ENCODE measurements around the gene ITPR3.
"Not testable (repeated sequence)": the region's sequence is repeated elsewhere in the genome, so short reads cannot be mapped to it uniquely, and the experiment has no call there.

Gene ITPR3

DNA sequence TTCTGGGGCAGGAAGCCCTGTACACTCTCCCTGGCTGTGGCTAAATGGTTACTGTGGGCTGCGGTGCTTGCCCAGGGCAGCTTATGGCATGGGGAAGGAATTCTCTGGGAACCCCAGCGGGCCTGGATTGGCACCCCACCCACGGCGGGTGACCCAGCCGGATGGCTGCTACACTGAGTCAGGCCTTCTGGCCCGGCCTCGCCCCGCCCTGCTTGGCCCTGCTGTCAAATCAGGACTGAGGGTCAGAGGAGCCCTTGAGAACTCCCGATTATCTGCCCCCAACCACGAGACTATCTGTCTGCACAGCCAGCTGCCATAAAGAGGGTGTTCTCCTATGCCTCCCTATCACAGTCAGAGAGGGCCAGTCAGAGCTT, 7.3 kb upstream of the ITPR3 start:
- no peak for DNase-seq

DNA sequence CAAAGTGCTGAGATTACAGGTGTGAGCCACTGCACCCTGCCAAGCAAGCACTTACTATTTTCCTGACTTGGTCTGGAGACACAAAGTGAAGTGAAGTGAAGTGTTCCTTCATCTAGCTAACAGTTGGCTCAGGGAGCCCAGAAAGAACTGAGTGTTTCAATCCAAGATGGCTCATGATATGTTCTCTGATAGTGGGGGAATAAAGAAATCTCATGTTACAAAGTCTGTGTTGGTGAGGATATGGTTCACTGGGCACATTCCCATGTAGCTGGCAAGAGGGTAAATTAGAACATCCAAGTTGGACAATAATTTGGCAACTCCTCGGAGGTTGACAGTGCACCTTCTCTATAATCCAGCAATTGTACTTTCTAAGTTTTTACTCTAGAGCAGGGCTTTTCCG, 5.0 kb upstream of the ITPR3 start:
- no peak for DNase-seq

DNA sequence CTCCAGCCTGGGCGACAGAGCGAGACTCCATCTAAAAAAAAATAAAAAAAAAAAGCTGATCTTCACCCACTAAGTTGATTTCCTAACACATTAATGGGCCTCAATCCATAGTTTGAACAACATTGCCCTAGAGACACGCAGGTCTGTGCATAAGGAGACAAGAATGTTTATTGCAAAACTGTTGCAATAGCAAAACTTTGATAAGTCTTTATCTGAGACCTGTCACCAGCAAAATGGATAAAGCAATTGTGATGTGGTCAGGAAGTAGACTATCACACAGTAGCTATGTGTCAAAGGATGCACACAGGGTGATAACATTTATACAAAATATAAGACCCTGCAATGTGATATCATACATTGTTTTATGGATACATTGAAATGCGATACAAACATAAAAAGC, 4.2 kb upstream of the ITPR3 start:
- DNase-seq, result no peak

DNA sequence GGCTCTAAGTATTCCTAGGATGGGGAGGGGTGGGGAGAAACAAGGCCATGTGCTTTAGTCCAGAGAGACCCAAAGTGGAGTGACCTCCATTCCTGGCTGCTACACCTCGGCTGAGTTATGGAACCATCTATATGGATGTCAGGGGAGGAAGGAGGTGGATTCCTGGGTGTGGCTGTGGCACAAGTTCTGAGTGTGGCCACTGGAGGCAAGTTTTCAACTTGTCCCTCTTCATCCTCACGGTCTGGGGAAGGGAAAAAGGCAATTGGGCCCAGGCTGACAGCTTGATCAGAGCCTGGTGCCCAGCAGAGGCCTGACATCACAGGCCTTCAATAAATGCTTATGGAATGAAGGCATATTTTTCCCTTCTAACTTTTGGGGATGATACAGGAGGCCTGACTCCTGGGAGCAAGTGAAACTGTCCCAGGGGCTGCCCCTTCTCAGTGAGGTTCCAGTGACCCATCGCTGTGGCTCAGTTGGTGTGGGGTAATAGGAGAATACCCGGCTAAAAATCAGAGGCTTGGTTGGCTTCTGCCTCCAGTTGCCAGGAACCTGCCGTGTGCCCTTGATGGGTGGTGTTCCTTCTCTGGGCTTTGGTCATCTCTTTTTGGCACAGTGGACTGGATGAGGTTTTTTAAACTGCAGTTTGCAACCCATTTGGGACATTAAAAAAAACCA, 1.8 kb upstream of the ITPR3 start:
- DNase-seq, result no peak

DNA sequence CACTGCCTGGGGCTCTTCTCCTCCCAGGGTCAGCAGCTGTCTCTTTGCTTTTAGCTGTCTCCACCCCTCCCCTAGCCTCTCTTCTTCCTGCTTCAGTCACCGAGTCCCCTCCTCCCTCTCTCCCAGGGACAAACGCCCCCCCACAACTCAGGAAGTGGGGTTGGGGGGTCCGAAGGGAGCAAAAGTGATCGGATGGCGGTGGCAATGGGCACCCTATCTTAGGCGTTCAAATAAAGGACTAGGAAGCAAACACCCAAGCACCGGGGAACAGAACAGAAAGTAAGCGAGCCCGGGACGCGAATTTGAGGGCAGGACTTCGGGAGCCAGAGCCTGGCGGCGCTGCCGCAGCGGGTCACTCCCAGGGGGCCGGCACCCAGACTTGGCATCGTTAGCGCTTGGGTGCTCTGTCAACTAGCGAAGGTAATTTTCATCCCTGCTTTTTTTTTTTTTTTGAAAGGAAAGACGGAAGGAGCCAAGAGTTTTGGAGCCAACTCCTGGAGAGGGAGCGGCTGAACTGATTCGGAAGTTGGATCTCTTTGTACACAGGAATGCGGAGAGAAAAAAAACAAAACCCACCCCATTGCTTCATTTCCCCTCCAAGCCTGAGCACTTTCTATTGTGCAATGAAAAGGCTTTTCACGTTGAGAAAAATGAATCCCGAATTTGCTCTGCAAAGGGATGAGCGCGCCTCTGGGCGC, 815 bp upstream of the ITPR3 start:
- no peak for DNase-seq

DNA sequence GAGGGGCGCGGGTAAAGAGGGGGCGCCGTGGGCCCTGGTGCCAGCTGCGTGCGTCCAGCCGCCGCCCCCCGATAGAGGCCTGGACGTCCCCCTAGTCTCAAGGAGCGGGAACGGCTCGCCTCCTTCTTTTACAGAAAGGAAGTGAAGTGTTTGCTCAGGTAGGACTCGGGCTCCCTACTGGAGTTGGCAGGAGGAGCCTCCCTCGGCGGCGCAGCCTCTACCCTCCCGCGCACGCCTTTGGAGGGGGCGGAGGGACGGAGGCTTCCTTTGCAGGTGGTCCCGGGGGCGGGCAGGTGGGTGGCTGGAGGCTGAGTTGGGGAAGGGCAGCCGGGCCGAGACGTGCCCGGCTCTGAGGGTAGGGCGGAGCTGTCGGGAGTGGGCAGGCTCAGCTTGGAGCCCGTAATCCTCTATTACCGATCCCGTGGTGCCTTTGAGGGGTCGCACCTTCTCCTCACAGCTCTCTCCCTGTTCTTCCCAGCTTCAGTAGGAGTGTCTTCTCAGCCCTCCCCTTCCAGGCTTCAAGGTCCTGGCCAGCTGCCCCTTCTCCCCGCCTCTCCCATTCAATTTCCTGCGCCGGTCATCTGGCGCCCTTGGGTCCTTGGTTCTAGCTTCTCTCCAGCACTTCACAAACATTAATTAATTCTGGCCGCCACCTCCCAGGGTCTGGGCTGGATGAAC, 728 bp downstream of the ITPR3 start:
- no peak for DNase-seq

DNA sequence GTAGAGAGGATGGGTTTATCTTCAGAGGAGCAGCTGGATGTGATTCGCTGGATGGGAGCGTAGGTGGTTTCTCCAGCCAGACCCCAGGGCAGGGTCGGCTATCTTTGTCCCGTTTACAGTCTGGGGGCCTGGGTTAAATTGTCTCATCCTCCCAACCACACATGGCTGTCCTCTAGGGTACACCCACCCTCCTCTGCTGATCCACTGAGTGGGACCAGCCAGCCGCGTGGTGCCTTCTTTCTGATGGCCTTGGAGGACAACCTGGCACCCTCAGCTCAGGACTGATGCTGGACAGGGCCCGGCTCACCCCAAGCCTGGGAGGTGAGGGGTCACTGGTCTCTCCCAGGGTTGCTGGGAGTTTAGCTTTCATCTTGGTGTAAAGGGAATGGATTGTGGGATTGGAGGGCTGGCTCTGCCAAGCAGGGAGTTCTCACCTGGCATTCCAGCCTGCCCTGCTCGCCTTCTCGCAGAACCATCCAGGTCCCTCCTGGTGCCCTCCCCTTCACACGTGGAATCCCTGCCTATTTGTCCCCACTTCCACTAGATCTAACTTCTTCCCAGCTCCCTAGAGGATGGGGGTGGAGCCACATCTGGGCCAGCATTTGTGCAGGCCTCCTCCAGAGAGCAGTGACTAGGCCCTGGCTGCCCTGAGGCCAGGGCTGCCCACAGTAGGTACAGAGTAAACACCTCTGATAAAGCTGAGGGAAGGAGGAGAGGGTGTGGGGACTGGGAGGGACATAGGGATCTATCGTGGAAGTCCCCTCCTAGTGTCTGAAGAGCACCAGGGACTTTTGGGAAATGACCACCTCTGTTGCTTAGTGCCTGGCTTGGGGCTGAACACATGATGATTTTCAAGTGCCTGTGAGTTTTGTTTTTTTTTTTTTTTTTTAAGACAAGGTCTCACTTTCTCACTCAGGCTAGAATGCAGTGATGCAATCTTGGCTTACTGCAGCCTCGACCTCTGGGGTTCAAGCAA, 1.6 kb downstream of the ITPR3 start:
- no peak for DNase-seq

DNA sequence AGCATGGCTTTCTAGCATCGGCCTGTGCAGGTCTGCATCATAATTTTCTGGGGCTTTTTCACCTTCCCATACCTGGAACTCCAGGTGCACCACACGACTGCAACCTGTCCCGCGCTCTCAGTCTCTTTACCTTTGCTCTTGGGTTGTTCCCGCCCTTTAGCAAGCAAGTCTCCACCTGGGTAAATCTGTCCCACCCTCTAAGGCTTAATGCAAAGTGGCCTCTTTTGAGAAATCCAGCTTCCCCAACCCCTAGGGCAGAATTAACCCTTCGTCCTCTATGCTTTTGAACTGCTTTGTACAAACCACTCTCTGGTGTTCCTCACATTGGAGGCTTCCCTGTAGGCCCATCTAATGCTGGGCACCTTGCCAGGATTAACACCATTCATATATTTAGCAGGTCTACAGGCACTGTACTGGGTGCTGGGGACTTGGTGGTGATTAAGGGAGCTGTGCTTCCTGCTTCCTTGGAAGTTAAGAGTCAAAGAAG, 2.8 kb downstream of the ITPR3 start:
- DNase-seq, result no peak

DNA sequence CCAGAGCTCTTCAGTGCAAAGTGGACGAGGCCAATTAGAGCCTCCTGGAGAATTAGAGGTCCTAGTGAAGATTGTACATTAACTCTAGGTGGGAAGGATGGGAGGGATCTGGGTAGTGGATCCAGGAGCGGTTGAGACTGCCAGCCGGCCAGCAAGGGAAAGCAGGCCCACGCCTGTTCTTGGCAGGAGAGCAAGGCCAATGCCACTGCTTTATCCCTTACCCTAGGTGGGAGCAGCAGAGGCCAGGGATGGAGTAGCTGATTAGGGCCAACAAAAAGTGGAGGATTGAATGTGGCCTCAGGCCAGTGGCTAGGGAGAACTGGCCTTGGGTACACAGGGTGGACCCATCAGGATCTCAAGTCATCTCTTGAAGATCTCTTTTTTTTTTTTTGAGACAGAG, 3.7 kb downstream of the ITPR3 start:
- DNase-seq, result no peak

DNA sequence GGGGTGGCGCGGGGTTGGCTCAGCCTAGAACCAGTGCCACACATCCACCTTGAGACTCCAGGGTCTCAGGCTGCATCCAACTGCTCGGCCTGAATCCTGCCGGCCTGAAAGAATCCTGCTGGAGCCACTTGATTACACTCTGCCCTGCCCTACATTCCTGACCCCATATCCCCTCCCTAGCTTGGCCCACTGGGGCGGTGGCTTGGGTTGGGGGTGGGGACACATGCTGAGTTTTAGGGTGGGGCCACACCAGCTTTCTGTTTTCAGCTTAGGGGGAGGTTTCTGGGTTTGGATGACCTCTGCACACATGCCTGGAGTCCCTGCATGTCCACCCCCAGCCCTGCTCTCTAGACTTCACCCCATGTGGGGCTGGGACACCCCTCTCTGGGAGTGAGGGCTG, 6.8 kb downstream of the ITPR3 start:
- no peak for DNase-seq

DNA sequence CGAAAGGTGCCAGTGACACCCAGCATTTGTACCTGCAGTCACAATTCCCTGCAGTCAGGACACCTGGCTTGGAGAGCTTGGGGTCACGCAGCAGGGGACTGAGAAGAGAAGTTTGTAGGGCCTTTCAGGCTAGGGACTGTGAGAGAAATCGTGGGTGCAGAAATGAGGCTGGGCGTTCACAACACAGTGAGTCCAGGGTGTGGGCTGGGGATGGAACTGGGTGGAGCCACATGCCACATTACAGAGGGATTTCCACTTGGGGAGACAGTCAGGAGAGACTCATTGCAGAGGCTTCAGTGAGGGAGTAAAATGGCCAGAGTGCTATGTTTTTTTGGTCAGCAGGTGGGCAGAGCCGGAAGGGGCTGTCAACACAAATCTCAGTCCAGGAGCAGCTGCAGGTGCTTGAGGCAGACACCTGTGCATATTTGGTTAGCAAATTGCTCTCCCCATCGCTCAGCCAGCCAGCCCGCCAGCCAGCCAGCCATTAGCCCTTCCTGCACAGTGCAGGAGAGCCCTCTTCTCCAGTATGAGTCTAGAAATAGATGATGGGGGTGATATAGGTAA, 7.4 kb downstream of the ITPR3 start:
- no peak for DNase-seq

DNA sequence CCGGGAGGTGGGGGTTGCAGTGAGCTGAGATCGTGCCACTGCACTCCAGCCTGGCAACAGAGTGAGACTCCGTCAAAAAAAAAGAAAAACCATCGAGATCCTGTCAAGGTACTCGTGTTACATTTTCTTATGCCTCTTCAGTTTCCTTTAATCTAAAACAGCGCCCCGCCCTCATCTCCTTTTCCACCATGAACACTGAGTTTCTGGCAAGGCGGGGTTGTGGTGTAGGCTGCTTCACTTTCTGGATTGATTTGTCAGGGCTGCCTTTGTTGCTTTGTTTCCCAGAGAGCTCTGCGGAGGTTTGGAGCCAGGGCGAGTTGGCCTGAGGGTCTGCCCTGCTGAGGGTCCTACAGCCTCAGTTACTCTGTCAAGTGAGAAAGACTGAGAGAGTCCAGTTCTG, 8.9 kb downstream of the ITPR3 start:
- DNase-seq, result no peak

DNA sequence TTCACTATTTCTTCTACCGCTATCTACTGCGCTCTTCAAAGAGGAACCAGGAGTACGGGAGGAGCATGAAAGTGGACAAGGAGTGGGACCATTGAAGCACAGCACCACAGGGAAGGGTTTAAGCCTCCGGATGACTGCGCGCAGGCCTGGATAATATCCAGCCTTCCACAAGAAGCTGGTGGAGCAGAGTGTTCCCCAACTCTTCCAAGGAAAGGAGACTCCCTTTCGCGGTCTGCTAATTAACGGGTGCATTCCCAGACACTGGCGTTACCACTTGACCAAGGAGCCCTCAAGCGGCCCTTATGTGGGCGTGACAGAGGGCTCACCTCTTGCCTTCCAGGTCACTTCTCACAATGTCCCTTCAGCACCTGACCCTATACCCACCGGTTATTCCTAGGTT, 10.4 kb downstream of the ITPR3 start:
- DNase-seq, result not testable (repeated sequence)

DNA sequence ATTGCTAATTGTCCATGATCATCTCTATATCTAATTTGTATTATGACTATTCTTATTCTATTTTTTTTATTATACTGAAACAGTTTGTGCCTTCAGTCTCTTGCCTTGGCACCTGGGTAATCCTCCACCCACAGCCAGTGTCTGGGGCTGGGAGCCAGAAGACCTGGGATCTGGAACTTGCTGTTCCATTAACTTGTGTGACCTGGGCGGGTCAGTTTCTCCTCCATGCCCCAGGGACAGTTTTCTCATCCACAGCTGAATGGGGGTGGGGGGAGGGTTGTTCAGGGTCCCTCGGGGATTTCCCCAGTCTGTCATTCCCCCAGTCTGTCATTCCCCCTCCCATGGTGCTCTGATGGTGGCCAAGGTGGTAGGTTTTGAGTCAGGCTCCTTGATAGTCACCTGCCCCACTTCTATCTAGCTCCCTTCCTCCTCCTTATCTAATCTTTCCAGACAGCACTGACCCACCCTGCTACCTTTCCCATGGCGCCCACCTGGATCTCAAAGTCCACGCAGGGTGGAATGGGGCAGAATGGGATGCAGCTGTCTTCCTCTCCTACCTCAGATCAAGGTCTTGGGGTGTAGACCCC, 10.9 kb downstream of the ITPR3 start:
- no peak for DNase-seq

DNA sequence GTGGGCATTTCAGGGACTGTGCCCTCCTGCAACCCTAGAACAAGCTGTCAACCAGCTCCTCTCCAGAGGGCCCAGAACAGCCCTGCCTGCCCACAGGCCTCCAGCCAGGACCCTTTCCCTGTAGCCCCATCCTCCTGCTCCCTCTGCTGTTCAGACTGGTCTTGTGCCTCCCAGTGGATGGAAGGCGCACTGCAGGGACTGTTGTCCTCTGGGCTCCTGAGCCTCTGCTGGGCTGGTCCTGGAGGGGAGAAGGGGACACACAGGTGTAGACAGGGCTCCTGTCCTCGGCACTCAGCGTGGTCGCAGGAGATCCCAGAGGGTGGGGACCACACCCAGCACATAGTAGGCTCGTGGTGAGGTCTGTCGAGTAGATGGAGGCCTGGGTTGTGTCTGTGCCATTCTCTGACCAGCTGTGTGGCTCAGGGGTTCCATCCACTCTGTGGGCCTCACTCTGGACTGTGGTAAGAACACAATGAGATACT, 11.5 kb downstream of the ITPR3 start:
- DNase-seq, result peak in 6 of 14 donors; percentile 5 to 20 (median 12)

DNA sequence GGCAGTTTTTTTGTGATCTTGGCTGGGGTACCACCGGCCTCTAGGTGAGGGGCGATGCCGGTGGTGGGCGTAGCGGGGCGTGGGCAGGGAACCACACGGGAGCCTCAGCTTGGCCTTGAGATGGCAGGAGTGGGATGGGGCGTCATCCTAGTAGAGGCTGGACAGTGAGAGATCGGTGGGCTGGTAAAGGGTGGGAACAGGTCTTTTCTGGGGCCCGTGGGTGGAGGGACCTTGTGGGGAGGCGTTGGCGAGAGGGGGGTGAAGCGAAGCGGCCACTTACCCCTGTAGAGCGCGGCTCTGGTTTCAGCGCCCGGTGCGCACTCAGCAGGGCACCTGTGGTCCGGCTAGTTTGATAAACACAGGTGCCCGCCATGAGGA, 12.0 kb downstream of the ITPR3 start:
- no peak for DNase-seq

DNA sequence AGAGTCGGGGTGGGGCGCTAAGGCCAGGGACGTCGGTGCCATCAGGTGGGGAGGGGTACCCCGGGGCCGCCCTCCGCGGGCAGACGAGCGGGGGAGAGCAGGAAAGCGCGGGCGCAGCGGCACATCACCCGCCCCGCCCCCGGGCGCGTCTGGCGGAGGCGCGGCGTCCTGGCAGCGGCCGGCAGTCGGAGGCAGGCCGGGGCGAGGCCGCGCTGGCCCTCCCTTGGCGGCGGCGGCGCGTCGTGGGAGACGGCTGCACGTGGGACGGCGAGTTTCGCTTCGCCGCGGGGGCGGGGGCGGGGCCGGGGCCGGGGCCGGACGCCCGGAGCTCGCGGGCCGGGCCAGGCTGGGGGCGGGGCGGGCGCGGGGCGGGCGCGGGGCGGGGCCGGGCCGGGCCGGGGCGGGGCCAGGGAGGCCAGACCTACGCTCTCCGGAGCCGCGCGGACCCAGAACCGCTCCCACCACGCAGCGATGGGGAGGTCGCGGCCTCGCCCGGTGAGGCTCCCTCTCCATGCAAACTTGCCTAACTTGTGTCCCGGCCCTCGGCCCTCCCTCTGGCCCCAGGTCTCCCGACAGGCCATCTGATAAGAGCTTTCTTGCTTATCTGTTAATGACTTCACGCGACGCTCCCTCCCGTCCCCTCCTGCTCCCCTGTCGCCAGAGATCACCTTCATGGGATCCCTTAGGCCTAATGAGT, 12.5 kb downstream of the ITPR3 start:
- peak in 10 of 14 donors; percentile 16 to 52 (median 30) for DNase-seq

DNA sequence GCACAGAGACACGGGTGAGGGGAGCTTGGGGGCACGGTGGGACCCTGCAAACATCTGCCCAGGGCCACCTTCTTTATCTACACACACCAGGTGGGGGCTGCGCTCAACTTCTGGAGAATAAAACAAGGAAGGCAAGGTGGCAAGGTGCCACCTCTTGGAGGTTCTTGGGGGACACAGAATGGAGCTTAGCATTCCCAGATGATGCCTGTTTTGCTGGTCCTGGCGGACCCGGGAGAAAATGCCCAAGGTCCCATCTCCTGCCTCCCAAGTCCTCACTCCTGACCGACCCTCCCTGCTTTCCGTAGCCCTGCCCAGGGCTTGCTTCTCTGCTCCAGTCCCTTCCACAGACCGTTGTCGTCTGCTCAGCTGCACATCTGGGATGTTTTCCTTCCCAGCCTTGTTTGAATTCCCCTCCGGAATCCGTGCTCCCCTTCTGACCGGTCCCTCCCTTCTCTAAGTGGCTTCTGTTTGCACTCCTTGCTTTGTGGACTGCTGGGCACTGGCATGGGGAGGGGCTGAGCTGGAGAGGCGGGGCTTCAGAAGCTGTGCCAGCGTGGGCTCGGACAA, 13.1 kb downstream of the ITPR3 start:
- no peak for DNase-seq

DNA sequence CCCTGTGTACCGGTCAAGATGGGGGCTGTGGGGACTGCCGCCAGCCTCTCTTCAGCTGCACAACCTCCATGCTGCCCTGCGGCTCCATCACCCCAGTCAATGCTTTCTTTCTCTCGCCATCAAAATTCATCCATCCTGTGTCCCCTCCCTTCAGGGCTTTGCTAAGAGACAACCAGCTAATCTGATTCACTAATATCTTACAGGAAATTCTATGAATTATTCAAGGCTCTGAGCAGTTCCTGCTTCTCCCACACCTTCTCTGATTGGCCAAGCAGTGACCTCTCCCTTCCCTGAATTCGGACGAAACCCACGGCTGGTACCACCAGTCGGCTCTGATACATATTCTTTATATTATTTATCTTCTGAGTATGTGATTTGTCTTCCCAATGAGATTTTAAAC, 13.8 kb downstream of the ITPR3 start:
- no peak for DNase-seq

DNA sequence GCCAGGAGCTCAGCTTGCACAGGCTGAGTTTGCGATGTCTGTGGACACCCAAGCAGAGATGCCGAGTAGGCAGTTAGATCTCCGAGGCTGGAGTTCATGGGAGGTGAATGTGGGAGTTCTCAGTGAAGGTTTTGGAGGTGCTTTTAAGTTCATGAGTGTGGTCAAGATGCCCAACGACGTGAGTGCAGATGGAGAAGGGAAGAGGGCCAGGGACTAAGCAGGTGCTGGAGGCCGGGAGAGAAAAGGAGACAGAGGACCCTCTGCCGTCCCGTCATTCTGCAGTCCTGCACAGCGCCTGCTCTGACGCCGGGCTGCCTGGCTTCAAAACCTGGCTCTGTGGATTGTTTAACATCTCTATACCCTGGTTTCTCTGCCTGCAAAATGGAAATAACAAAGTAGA, 15.5 kb downstream of the ITPR3 start:
- DNase-seq, result no peak

DNA sequence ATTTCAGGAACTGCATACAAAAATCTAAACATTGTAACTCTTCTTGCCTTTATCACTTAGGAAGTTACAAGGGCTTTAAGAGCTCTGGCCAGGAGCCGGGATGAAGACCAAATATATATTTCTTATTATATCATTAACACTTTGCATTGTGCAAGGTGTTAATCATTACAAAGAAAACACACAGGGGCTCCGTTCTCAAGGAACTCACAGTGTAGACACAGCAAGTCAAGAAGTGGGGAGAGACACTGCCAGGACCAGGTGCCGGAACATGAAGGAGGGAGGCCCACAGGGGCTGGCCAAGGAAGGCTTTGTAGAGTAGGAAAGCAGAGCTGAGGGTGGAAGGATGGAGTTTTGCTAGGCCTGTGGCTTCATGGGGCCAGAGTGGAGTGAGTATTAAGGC, 17.4 kb downstream of the ITPR3 start:
- DNase-seq, result no peak
